GM18505 (cell line): ENCODE results near the gene TMSB10.
A peak's percentile ranks its signal among the peaks of the same experiment; 100 is the strongest.
"Not testable (repeated sequence)": the region's sequence is repeated elsewhere in the genome, so short reads cannot be mapped to it uniquely, and the experiment has no call there.

Source experiments
- ATAC-seq: cut with Tn5 transposase; IDR thresholded peaks from one replicate; pipeline ENCODE4 v1.9.1; 2021; ENCODE audit not compliant: unreplicated experiment
- POLR2A ChIP-seq: IDR thresholded peaks from 4 replicates; pipeline ENCODE4 v1.6.1; 2011; ENCODE audit warnings: borderline replicate concordance; ENCODE audit not compliant: insufficient read depth, insufficient read length; ENCODE audit errors: extremely low read depth

The TMSB10 gene

DNA sequence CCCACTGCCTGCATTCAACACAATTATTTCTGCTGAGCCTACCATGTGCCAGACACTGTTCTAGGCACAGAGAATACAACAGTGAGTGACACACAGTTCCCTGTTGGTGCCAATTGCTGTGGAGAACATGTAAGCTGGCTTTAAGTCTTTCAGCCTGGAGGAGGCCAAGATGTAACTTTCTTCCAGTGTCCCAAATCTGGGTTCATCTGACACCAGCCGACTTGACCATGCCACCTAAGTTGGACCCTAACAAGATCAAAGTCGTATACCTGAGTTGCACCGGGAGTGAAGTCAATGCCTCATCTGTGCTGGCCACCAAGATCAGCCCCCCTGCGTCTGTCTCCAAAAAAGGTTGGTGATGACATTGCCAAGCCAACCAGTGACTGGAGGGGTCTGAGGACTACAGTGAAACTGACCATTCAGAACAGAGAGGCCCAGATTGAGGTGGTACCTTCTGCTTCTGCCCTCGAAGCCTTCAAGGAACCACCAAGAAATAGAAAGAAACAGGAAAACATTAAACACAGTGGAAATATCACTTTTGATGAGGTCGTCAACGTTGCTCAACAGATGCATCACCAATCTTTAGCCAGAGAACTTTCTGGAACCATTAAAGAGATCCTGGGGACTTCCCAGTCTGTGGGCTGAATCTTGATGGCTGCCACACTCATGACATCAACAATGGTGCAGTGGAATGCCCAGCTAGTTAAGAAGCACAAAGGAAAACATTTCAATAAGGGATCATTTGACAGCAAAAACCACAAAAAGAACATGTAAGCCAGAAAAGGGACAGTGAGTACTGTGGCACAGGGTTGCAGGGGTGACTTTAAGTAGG lies 30.9 kb upstream of the TMSB10 start:
- no peak for ATAC-seq
- no peak for TF ChIP-seq POLR2A

DNA sequence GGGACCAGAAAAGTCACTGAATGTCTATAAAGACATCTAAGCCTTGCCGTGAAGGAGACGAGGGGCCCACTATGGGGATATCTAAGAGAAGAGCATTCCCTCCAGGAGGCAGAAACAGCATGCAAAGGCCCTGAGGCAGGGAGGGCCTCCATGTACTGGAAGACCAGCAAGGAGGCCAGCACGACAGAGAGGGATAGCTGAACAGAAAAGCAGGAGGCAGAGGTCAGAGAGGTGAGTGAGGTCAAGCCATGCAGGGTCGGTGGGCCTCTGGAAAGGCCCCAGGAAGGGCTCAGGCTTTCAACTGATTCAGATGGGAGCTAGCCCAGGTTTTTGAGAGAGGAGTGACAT lies 30.3 kb upstream of the TMSB10 start:
- no peak for TF ChIP-seq POLR2A
- no peak for ATAC-seq

DNA sequence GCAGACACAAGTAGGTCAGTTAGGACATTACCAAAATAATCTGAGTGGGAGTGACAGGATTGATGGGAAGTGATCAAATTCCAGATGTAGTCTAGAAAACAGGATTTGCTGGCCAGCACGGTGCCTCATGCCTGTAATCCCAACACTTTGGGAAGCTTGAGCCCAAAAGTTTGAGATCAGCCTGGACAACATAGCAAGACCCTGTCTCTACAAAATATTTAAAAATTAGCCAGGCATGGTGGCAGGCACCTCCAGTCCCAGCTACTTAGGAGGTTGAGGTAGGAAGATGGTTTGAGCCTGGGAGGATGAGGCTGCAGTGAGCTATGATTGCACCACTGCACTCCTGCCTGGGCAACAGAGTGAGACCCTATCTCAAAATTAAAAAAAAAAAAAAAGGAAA lies 29.8 kb upstream of the TMSB10 start:
- not testable (repeated sequence) for ATAC-seq

DNA sequence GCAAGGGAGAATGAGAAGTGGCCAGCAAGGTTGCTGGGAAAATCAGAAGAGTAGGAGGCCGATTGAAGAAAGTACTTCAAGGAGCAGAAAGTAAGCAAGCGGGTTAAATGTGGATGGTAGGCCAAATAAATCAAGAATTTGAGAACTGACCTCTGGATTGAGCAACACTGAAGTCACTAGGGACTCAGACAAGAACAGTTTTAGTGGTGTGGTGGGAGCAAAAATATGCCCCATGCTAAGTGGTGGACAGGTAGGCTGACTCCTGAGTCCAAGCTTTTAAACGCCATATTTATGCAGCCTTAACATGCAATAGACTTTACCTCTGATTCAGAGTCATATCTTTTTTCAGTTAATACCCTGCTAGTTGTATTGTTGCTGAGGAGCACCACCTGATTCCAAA lies 29.1 kb upstream of the TMSB10 start:
- ATAC-seq: no peak
- no peak for TF ChIP-seq POLR2A

DNA sequence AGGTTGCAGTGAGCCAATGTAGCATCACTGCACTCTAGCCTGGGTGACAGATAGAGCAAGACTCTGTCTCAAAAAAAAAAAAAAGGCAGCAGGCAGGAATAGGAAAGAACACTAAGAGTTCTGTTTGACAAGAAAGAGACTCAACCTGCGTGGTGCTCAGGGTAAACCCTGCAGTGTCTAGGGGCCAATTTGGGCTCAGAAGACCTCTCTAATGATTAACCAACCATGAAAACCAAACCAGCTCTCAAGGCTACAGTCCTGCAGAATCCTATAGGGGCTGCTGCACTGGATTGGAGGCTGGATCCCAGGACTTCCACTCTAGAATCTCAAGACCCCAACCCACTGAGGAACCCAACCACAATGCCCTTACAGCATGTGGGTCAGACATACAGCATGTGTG lies 27.0 kb upstream of the TMSB10 start:
- no peak for TF ChIP-seq POLR2A
- ATAC-seq: no peak

DNA sequence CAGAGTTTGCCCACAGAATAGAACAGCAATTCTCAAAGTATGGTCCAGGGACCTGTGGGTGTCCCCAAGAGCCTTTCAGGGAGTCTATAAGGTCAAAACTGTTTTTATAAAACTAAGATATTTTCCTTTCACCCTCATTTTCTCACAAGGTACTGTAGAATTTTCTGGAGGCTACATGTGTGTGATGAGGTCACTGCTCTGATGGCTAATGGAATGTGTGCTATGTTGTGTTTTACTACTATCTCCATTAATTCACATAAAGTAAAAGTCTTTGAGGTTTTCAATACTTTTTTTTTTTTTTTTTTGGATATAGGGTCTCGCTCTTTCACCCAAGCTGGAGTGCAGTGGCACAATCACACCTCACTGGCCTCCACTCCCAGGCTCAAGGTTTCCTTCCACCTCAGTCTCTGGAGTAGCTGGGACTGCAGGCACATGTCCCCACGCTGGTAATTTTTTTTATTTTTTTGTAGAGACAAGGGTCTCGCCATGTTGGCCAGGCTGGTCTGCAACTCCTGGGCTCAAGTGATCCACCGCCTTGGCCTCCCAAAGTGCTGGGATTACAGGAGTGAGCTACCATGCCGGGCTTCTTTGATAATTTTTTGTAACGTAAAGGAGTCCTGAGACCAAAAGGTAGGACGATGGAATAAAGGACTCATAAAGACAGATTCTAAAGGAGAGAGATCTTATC lies 26.4 kb upstream of the TMSB10 start:
- no peak for ATAC-seq
- TF ChIP-seq POLR2A: no peak

DNA sequence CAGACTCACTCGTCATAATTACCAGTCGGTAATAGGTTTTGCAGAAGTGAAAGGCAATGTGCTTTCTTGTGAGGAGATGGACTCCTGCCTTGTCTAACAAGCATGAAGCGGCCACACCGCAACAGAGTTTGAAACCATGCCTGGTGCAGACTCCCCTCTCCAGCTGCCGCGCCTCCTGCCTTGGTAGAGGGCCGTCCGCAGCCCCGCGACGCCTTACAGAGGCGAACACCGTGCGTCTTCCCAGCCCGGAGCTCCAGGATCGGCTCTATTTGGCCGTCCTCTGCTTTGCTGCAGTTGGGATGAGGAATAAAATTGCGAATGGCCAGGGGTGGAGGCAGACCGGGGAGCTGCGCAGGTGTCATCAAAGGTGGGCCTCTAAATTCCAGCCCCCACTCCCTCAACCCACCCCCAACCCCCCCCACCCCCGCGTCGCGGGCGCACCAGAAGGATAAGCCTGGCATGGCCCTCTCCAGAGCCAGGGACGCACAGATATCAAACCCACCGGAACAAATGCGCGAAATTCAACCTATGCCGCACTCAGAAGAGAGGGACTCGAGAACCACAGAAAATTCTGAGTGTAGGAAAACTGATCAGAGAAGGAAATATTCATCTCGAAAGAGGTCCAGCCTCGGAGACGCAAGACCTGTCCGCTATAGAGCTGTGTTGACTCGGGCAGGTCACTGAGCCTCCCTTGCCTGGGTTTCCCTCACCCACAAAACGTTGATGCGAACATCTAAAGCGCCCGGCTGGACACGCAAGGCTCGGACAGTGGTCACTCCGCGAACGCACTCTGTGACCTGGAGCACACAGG lies 25.7 kb upstream of the TMSB10 start:
- TF ChIP-seq POLR2A: no peak
- peak; percentile 71 for ATAC-seq

DNA sequence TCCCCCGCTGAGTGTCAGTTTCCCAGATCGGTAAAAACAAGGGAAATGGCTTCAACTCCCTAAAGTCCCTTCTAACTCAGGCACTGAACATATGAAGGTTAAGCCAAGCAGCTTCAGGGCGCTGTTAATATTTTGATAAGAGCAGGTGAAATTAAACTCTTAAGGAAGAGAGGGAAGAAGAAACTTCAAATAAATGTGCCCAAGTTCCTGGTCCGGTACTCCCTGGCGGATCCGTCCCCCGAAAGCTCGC lies 25.1 kb upstream of the TMSB10 start:
- ATAC-seq: no peak
- no peak for TF ChIP-seq POLR2A

DNA sequence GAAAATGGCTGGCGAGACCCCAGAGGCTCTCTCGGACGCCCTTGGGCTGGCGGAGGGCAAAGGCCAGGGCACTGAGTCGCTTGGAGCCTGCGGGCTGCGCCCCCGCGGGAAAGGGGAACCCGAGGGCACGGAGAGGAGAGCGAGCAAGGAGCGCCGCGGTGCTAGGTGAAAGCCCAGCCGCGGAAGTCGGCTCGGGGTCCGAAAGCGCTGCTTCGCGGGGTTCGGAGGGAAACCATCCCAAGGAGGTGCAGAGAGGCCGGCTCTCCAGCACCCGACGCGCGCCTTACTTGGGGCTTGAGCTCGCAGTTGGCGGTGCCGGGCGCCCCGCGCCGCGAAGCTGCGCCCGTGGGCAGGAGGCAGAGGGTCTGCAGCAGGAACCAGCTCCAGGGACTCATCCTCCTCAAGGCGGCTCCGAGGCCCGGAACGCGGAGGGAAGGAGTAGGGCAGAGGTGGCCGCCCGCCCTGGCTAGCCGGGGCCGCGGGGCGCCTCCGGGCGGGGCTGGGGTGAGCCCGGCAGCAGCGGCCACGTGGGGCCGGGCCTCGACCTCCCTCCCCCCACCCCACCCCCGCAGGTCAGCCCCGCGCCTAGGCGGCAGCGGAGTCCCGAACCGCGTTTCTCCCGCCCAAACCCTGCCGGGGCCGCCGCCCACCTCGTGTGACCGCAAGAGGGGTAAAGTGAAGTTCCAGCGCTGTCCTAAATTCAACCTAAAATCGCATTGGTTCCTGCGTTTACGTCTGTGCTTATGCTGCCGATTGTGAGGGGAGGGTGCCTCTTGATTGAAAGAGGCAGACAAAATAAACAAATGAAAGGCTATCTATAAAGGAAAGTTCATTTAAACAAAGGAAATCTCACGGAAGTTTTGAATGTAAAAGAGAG lies 24.6 kb upstream of the TMSB10 start, which contains the start of gene TRABD2A:
Gene TRABD2A, minus strand, starts transcription at position 440 of the 877 bp plus-strand sequence. Its CDS starts 45 bp downstream, at position 395.
- ATAC-seq: no peak
- TF ChIP-seq POLR2A: no peak

DNA sequence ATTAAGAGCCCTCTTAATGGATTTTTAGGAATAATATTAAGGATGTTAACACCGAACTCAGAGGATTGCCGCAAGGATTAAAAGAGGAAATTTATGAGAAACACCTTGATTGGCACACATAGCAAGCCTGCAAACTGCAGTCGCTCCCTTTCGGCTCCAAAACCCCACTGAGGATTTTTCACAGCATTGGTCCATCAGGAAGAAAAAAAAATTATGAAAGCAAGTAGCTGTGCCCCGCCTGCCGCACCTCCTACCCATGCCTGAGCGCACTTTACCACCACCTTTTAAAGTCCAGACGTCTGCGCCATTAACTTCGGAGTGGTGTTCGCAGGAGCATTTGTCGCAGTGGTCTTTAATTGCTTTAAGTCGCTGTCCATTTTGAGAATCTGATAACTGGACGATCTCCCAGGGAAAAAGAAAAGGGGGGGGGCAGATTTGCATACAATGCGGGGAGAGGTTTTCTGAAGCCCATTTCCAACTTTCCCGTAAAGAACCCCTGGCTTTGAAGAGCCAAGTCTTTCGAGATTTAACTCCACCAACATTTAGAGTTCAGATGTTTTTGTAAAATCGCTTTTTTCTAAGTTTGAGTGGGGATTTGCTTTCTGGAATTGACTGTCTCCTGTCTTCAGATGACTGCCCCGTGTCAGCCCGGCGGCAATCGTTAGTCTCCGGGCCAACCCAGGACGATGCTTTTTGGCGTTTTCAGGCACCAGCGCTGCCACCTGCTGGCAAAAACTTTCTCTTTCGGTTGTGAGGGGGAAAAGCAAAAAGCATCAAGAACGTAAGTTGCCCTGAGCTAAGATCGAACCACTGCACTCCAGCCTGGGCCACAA lies 23.7 kb upstream of the TMSB10 start:
- peak; percentile 53 for ATAC-seq
- no peak for TF ChIP-seq POLR2A

DNA sequence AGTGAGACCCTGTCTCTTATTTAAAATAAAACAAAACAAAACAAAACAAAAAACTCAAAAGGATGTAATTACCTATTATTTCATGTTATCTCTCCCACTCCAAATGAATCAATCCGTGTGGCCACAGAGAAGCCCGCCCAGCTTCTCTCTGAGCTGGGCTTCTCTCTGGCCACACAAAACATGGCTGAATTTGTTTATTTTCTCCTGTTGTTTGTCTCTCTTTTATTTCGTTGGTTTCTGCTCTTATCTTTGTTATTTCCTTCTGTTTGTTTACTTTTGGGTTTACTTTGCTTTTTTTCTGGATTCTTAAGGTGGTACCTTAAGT lies 23.1 kb upstream of the TMSB10 start:
- no peak for TF ChIP-seq POLR2A
- no peak for ATAC-seq

DNA sequence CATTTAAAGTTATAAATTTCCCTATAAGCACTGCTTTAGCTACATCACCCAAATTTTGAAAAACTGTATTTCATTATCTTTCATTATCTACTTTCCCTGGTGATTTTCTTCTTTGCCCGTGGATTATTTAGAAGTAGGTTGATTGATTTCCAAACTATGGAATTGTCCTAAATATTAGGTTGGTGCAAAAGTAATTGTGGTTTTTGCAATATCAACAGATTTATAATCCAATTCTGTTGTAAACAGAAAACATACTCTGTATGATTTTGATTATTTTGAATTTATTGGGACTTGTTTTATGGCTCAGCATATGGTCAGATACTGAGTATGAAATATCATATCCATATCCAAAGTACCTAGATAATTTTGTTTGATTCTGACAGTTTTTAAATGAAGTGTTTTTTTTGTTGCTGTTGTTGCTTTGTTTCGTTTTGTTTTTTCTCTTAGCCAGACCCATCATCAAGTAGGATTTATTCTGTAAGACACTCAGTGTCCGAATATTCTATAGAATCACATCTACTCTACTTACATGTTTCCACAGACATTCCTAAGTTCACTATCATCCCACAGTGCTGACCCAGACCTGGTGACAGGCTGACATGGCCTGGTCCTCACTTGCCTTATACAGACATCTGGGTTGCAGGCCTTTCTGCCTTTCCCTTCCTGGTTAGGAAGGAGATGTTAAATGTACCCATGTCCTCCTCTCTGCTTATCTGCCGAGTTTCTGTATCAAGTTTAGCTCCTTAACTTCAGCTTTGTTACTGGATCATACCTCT lies 22.5 kb upstream of the TMSB10 start:
- ATAC-seq: no peak
- TF ChIP-seq POLR2A: no peak

DNA sequence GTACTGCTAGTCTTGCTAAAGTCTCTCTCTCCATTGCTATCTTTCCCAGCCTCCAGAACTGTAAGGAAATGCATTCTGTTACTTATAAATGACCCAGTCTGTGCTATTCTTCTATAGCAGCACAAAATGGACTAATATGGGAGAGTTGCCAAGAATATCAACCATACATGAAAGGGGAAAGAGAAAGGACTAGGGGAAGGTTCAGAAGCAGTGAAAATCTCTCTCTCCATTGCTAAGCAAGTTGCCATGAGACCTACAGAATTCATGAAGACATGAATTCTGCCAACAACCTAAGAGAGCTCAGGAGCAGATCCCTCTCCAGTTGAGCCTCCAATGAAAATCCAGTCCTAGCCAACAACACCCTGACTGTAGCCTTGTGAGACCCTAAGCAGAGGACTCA lies 21.0 kb upstream of the TMSB10 start:
- TF ChIP-seq POLR2A: no peak
- no peak for ATAC-seq
